Activated naive CD8-positive, alpha-beta T cell treated with anti-CD3 and anti-CD28 coated beads for 36 hours (primary cell): ENCODE results near the gene PLEK. TPM values are rescaled to one million over a fixed set of nuclear protein-coding genes. Genes with fewer than 3 reads are reported as not detected.
"Not testable (repeated sequence)": the region's sequence is repeated elsewhere in the genome, so short reads cannot be mapped to it uniquely, and the experiment has no call there.

Source experiments
- DNase-seq: peaks from one replicate; pipeline ENCODE4 v3.0.0; 2021
- H3K27ac Mint-ChIP-seq: one replicate; pipeline ENCODE4 v1.8.0; 2022; ENCODE audit warnings: mild to moderate bottlenecking, moderate library complexity, mixed read lengths
- H3K27me3 Mint-ChIP-seq: one replicate; pipeline ENCODE4 v1.8.0; 2022; ENCODE audit warnings: mild to moderate bottlenecking, mixed read lengths
- H3K36me3 Mint-ChIP-seq: one replicate; pipeline ENCODE4 v1.8.0; 2021; ENCODE audit warnings: mild to moderate bottlenecking, mixed read lengths
- H3K4me1 Mint-ChIP-seq: one replicate; pipeline ENCODE4 v1.8.0; 2021; ENCODE audit warnings: mixed read lengths
- H3K4me3 Mint-ChIP-seq: one replicate; pipeline ENCODE4 v1.8.0; 2022; ENCODE audit warnings: mild to moderate bottlenecking, moderate library complexity, mixed read lengths
- H3K9me3 Mint-ChIP-seq: one replicate; pipeline ENCODE4 v1.8.0; 2022; ENCODE audit warnings: mixed read lengths
- total RNA-seq, 2 experiments: library from RNA; stranded (reverse); gene quantifications; one replicate each; pipeline ENCODE4 v1.2.3, GENCODE V29; 2021

The PLEK gene
- total RNA-seq, 2 experiments from 2014 or later: 2.2 to 2.3 TPM

DNA sequence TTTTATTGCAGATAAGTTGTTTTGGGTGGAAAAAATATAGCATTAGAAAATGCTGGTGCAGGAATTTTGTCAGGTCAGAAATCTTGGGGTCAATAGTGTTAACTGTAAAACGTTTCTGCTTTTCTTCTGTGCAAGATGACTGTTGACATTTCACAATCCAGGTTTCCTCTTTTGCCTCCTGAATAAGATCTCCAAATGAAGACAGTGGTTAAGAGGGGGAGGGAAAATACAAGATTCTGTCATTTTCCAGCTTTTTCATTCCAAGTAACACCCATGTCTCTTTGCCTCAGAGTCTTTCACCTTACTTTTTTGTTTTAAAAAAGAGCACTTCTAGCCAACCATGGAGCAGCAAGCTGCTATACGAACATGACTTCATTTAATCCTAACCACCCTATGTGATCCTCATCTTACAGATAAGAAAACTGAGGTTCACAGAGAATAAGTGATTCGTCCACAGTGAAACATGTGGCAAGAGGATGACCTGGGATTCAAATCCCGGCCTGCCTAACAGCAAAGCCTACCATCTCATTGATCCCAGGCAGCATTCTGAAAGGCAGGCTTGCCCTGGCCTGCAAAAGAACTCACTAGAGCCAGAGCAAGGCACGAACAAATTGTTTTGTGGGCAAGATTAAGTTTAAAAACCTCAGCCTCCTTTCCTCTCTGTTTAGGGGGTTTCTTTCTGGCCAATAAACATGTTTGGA, 3.0 kb downstream of the PLEK start:
- H3K27me3 Mint-ChIP-seq: peaks cover 19% of the 10 kb centered on the region
- peaks cover 6% of the 10 kb centered on the region for H3K36me3 Mint-ChIP-seq
- H3K4me1 Mint-ChIP-seq: peaks cover 29% of the 10 kb centered on the region
- no peak overlapping the region for H3K27ac Mint-ChIP-seq
- H3K4me3 Mint-ChIP-seq: no peak overlapping the region
- peaks cover 2% of the 10 kb centered on the region for H3K9me3 Mint-ChIP-seq
- no peak for DNase-seq

DNA sequence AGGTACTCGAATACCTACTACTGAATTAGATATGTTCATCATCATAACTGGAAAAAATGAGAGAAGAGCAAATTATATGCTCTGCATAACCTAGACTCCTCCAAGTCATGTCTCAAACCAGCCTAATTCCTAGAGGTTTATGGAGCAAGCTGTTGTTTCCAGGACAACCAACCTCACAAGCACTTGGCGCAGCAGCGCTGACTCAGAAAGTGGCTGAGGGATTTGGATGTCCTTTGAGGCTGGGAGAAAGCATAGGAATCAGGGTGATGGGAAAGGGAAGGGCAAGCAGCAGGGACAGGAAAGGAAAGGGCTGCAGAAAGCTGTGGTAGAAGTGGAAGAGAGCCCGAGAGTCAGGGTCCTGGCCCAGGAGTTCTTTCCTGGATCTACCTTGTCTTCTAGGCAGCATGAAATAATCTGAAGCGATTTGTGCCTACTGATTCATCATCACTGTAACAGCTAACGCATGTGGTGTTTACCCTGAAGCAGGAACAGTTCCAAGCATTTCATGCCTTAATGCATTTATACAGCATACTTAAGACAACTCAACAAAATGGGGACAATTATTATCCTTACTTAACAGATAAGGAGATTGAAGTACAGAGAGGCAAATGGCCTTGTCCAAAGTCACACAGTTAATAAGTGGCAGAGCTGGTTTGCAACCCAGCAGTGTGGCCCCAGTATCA, 3.7 kb downstream of the PLEK start:
- H3K4me3 Mint-ChIP-seq: no peak overlapping the region
- H3K36me3 Mint-ChIP-seq: peaks cover 6% of the 10 kb centered on the region
- H3K27ac Mint-ChIP-seq: no peak overlapping the region
- peaks cover 2% of the 10 kb centered on the region for H3K9me3 Mint-ChIP-seq
- peaks cover 24% of the 10 kb centered on the region for H3K4me1 Mint-ChIP-seq
- no peak for DNase-seq
- H3K27me3 Mint-ChIP-seq: peaks cover 16% of the 10 kb centered on the region

DNA sequence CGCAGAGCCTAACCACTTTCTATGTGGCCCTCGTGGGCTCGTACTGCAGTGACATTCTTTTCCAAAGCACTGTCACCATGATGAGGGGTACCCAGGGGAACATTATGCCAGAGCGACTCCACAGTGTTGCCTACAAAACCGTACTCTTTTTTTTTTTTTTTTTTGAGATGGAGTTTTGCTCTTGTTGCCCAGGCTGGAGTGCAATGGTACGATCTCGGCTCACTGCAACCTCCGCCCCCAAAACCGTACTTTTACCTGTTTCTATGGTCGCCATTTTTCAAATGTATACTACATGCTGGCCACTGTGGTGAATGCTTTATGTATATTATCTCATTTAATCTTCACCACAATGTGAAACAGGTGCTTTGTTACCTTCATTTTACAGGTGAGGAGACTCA, 4.3 kb downstream of the PLEK start:
- Mint-ChIP-seq H3K4me3 (no peak overlapping the region), H3K36me3 (peaks cover 6% of the 10 kb centered on the region), H3K27me3 (peaks cover 11% of the 10 kb centered on the region), H3K4me1 (peaks cover 19% of the 10 kb centered on the region), H3K27ac (no peak overlapping the region), H3K9me3 (peaks cover 2% of the 10 kb centered on the region)
- no peak for DNase-seq

DNA sequence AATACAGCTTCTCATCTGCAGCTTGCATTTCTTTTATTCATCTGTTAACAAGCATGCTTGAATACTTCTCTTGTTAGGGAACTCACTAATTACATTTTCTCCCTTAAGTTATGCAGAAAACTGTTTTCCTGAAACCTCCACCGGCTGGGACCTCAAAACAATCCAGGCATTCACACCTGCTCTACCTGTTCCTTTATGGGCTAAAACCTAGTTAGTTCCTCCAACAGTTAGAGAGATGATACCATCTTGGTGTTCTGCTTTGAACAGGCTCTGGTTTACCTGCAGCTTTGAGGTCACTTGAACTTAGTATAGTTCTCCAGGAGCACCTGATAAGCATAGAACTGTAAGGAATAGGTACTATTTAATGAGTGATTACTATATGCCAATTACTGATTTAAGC, 6.1 kb downstream of the PLEK start:
- peaks cover 10% of the 10 kb centered on the region for H3K27me3 Mint-ChIP-seq
- H3K4me1 Mint-ChIP-seq: peaks cover 12% of the 10 kb centered on the region
- DNase-seq: no peak
- H3K36me3 Mint-ChIP-seq: peaks cover 6% of the 10 kb centered on the region
- H3K27ac Mint-ChIP-seq: no peak overlapping the region
- peaks cover 2% of the 10 kb centered on the region for H3K9me3 Mint-ChIP-seq
- H3K4me3 Mint-ChIP-seq: no peak overlapping the region

DNA sequence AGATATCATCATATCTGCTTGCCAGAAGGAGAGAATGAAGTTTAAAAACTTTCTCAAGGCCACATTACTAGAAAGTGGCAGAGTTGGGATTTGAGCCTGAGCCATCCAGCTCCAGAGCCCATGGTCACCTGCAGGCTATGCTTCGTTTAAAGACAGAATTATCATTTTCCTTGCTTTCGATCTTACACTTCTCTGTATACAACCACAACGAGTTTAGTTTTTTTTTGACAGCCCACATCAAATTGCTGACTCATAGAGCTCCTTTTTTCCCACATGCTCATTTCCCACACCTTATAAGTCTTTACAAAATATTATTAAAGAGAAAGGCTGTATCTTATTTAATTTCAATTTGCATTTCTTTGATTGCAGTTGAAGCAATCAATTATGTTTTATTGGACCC, 6.5 kb downstream of the PLEK start:
- Mint-ChIP-seq H3K4me1 (peaks cover 12% of the 10 kb centered on the region), H3K27me3 (peaks cover 10% of the 10 kb centered on the region), H3K9me3 (peaks cover 2% of the 10 kb centered on the region), H3K27ac (no peak overlapping the region), H3K4me3 (no peak overlapping the region), H3K36me3 (peaks cover 6% of the 10 kb centered on the region)
- DNase-seq: no peak

DNA sequence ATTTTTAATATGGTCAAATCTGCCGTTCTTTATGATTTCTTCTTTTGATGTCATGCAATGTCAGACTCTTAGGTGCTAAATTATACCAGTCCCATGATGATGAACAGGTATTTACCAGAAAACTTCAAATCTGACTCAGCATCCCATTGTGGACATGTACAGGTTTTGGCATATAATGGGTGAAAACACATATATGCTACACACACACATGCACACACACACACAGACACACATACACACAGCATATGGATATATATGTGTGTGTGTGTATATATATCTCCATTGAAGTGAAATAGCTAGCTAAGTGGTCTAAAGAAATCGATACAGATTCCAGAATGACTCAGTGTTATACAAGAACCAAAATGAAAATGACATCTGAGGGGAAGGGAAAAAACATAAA, 7.4 kb downstream of the PLEK start:
- no peak overlapping the region for H3K4me3 Mint-ChIP-seq
- H3K27ac Mint-ChIP-seq: no peak overlapping the region

DNA sequence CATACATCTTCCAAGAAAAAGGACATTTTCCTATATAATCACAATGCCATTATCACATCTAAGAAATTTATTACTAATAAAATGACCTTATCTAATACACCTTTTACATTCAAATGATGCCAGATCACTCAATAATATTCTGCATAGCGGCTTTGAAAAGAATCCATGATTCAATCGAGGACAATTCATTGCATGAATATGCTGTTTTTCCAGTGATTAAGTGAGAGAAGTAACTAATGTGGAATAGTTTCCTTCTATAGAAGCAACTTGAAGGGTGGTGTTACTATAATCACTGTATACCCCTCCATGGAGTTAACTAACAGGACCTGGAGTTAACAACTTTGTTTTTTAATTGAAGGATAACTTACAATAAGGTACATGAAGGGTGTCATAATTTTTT, 9.1 kb downstream of the PLEK start:
- Mint-ChIP-seq H3K27ac (no peak overlapping the region), H3K9me3 (no peaks in the 10 kb centered on the region)

More for the DNA sequence above, 7.4 kb downstream of the PLEK start:
- no peak for DNase-seq
- peaks cover 2% of the 10 kb centered on the region for H3K9me3 Mint-ChIP-seq
- peaks cover 6% of the 10 kb centered on the region for H3K36me3 Mint-ChIP-seq
- peaks cover 13% of the 10 kb centered on the region for H3K27me3 Mint-ChIP-seq
- H3K4me1 Mint-ChIP-seq: peaks cover 12% of the 10 kb centered on the region

DNA sequence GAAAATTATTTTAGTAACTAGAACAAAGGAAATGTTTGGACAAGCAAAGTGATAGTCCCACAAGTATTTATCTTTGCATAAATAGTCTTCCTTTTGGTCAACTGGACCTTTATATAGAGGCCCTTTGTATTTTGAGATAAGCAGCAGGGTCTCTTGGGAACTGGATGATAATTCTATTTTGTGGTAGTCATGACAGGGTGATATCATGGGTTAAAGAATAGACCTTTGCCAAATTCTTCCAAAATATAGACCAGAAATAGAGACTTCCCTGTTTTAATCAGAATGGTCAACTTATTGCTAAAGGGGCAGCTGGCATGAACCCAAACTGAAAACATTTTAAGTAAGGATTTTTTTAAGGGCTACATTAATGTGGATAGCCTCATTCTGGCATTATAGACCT, 10.5 kb downstream of the PLEK start:
- no peaks in the 10 kb centered on the region for H3K9me3 Mint-ChIP-seq
- peaks cover 2% of the 10 kb centered on the region for H3K36me3 Mint-ChIP-seq
- H3K4me3 Mint-ChIP-seq: no peak overlapping the region
- H3K27me3 Mint-ChIP-seq: peaks cover 15% of the 10 kb centered on the region
- H3K27ac Mint-ChIP-seq: no peak overlapping the region
- H3K4me1 Mint-ChIP-seq: peaks cover 33% of the 10 kb centered on the region
- DNase-seq: no peak

More for the DNA sequence above, 9.1 kb downstream of the PLEK start:
- DNase-seq: no peak
- H3K36me3 Mint-ChIP-seq: peaks cover 6% of the 10 kb centered on the region
- no peak overlapping the region for H3K4me3 Mint-ChIP-seq
- peaks cover 20% of the 10 kb centered on the region for H3K4me1 Mint-ChIP-seq
- peaks cover 15% of the 10 kb centered on the region for H3K27me3 Mint-ChIP-seq

DNA sequence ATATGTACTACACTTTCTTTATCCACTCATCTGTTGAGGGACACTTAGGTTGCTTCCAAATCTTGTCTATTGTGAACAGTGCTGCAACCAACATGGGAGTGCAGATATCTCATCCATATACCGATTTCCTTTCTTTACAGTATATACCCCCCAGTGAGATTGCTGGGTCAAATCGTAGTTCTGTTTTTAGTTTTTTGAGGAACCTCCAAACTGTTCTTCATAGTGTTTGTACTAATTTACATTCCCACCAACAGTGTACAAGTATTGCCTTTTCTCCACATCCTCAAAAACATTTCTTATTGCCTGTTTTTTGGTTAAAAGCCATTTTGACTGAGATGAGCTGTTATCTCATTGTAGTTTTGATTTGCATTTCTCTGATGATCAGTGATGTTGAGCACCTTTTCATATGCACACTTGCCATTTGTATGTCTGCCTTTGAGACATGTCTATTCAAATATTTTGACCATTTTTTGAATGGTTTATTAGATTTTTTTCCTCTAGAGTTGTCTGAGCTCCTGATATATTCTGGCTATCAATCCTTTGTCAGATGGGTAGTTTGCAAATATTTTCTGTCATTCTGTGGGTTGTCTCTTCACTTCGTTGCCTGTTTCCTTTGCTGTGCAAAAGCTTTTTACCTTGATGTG, 12.2 kb downstream of the PLEK start:
- H3K27me3 Mint-ChIP-seq: peaks cover 15% of the 10 kb centered on the region
- no peak overlapping the region for H3K27ac Mint-ChIP-seq

DNA sequence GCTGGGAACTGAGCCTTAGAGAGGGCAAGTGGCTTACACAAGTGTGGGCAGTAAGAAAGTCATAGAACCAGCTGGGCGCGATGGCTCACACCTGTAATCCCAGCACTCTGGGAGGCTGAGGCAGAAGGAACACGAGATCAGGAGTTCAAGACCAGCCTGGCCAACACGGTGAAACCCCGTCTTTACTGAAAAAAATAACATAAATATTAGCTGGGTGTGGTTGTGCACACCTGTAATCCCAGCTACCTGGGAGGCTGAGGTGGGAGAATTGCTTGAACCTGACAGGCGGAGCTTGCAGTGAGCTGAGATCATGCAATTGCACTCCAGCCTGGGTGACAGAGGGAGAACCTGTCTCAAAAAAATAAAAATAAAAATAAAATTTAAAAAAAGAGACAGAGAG, 13.7 kb downstream of the PLEK start:
- H3K27ac Mint-ChIP-seq, H3K4me3 Mint-ChIP-seq, H3K36me3 Mint-ChIP-seq, H3K9me3 Mint-ChIP-seq, DNase-seq: not testable (repeated sequence)
- H3K4me1 Mint-ChIP-seq: peaks cover 26% of the 10 kb centered on the region
- peaks cover 15% of the 10 kb centered on the region for H3K27me3 Mint-ChIP-seq

More for the DNA sequence above, 12.2 kb downstream of the PLEK start:
- no peaks in the 10 kb centered on the region for H3K9me3 Mint-ChIP-seq
- H3K36me3 Mint-ChIP-seq: peaks cover 2% of the 10 kb centered on the region
- no peak for DNase-seq
- peaks cover 27% of the 10 kb centered on the region for H3K4me1 Mint-ChIP-seq
- H3K4me3 Mint-ChIP-seq: no peak overlapping the region

DNA sequence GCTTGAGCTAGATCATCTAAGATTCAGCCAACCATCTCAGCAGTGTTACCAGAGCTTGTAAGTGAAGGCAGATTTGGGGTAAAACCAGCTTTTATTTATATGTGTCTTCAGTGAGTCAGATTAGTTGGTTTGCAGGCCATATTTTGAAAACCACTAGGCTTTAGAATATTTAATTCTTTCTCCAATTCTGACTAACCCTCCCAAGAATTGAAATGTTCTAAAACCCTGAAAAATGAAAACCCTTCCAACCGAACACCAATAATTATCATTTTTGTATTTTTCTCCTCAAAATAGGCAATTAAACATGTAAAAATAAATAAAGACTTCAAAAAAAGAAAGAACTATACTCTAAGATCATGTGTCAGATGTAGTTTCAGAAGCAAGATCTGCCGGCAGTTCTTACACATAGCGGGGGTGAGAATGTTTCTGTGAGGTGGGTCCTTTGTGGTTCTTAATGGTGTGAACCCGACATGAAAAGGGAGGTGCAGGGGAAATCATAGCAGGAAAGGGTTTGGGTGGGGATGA, 14.2 kb downstream of the PLEK start:
- Mint-ChIP-seq H3K36me3 (peaks cover 2% of the 10 kb centered on the region), H3K4me3 (peak overlapping the region; percentile 37), H3K9me3 (no peaks in the 10 kb centered on the region), H3K27ac (peak overlapping the region; percentile 89), H3K4me1 (peaks cover 29% of the 10 kb centered on the region), H3K27me3 (peaks cover 15% of the 10 kb centered on the region)
- peak; percentile 41 for DNase-seq

DNA sequence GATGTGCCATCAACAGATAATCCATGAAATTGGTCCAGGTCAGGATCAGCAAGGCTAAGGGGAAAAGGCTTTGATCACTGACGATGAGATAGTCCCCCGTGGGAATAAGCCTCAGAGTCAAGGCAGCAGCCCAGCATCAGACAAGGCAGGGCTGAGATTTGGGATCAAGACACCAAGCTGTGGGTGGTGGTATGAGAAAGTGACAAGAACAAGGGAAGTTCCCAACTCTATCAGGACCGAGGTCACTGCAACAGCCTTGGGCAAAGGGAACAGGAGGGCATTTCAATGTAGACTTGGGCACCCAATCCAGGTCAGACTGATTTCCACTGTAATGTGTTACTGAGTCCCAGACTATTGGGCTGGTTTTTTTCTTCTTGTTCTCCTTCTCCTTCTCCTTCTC, 18.7 kb downstream of the PLEK start:
- Mint-ChIP-seq H3K27ac (no peak overlapping the region), H3K27me3 (no peaks in the 10 kb centered on the region), H3K9me3 (peaks cover 5% of the 10 kb centered on the region), H3K4me3 (no peak overlapping the region), H3K4me1 (peaks cover 60% of the 10 kb centered on the region), H3K36me3 (peaks cover 2% of the 10 kb centered on the region)
- no peak for DNase-seq

DNA sequence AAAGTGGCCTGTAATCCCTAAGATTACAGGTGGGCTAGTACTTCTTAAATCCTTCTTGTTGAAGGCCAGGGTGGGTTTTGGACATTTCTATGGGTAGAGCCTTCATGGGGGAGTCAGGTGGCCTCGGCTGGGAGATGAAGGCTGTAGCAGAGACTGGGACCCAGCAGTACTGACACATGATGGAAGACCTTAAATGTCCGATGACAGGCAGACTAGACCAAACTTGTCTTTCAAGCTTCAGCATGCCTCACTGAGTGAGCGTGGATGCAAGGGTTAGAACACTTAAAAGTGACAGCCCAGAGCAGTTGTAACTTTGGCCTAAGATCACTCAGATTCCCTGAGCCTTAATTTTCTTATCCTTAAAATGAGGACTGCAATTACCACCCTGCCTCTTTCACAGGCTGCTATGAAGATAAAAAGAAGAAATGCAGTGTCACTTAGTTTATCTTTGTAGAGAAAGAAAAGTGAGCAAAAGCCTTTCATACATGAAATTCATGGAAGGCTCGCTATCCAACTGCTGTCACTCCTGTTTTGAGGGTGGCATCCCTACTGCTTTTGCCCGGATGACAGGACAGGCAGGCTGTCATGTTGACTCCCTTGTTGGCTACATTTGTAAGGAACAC, 19.5 kb downstream of the PLEK start:
- H3K9me3 Mint-ChIP-seq: peaks cover 5% of the 10 kb centered on the region
- H3K27me3 Mint-ChIP-seq: no peaks in the 10 kb centered on the region
- DNase-seq: no peak
- H3K4me1 Mint-ChIP-seq: peaks cover 60% of the 10 kb centered on the region
- no peak overlapping the region for H3K4me3 Mint-ChIP-seq
- H3K36me3 Mint-ChIP-seq: peaks cover 2% of the 10 kb centered on the region
- H3K27ac Mint-ChIP-seq: no peak overlapping the region

DNA sequence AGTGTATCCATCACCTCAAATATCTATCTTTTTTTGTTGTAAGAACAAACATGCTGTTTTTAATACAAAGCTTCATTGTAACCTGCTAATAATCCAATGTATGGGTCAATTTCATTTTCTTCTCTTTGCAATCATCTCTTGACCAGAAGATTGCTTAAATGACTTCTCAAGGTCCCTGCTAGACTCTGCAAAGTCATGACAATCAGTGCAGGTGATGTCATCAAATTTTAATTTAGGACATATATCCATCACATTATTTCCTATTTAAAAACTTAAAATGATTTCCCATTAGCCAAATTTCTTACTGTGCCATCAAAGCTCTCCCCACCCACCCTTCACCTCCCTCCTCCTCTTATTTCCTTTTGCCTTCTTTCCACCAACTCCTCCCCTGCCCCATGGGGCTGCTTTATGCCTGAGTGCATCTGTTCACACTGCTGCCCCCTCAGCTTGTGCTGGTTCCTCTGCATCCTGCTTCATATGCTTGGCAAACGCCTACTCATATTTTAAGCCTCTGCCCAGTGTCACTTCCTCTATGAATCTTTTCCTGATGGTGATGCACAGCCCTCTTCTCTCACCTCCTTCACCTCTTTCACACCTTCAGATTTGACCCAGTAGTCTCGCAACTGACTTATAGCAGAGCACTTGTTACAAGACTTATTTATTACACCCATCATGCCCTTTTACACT, 20.3 kb downstream of the PLEK start:
- Mint-ChIP-seq H3K27ac (peak overlapping the region; percentile 63), H3K4me1 (peaks cover 53% of the 10 kb centered on the region), H3K27me3 (no peaks in the 10 kb centered on the region), H3K4me3 (no peak overlapping the region), H3K36me3 (peaks cover 2% of the 10 kb centered on the region), H3K9me3 (peaks cover 5% of the 10 kb centered on the region)
- DNase-seq: peak; percentile 56
